Breast epithelium (tissue), 3 donors: ENCODE data around the gene AHCYL2.
"Not testable (repeated sequence)": the region's sequence is repeated elsewhere in the genome, so short reads cannot be mapped to it uniquely, and the experiment has no call there.

Experiments
- CTCF ChIP-seq, 3 donors: fragments of 450-650 bp; IDR thresholded peaks; one replicate each; pipeline ENCODE4 v1.5.1; 2016 to 2017; ENCODE audit warnings: antibody characterized with exemption in 3 of 3, mild to moderate bottlenecking in 3 of 3, moderate library complexity in 3 of 3
- POLR2A ChIP-seq: fragments of 450-650 bp; IDR thresholded peaks from one replicate; pipeline ENCODE4 v1.6.1; 2016; ENCODE audit warnings: antibody characterized with exemption, mild to moderate bottlenecking, moderate library complexity

- not testable (repeated sequence) for TF ChIP-seq CTCF (IDR thresholded peaks at IDR 0.05); POLR2A
Observed at GRCh38 chr7:129369447-129369846, 144.6 kb downstream of the AHCYL2 start.
